HG02588 (cell line): Measurements from ENCODE around the gene SAT1.

Experiments used
- ATAC-seq: cut with Tn5 transposase; IDR thresholded peaks from one replicate; pipeline ENCODE4 v1.9.1; 2021; ENCODE audit warnings: mild to moderate bottlenecking, moderate library complexity; ENCODE audit not compliant: unreplicated experiment

The SAT1 gene

DNA sequence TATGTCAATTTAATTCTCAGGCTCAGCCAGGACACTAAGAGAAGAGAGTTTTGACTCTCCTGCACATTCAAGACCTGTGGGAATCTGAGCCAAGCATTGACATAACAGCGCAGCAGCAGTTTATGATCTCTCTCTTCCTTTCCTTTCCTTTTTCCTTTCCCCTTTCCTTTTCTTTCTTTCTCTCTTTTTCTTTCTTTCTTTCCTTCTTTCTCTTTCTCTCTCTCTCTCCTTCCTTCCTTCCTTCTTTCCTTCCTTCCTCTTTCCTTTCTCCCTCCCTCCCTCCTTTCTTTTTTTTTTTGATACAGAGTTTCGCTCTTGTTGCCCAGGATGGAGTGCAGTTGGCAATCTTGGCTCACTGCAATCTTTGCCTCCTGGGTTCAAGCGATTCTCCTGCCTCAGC is 21.6 kb downstream of the SAT1 start:
- no peak for ATAC-seq

DNA sequence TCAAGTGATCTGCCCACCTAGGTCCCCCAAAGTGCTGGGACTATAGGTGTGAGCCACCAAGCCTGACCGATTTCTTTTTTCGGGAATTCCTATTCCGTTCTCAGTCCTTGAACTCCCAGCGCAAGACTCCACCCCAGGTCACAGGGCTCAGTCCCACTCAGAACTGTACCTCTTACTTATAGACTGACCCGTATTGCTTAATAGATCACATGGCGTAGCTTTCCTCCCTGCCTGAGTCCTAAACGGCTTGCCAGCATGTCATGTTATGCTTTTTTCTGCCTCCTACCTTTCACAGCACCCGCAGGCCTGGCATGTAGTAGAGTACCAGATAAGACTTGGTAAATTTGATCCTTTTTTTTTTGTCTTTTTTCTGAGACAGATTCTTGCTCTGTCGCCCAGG is 22.4 kb downstream of the SAT1 start:
- ATAC-seq, result no peak

DNA sequence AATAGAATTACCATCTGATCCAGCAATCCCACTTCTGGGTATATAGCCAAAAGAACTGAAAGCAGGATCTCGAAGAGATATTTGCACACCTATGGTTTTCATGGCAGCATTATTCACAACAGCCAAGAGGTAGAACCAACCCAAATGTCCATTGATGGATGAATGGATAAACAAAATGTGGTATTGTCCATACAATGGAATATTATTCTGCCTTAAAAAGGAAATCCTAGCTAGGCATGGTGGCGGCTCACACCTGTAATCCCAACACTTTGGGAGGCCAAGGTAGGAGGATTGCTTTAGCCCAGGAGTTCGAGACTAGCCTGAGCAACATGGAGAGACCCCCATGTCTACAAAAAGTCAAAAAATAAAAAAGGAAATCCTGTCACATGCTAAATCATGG is 27.3 kb downstream of the SAT1 start:
- no peak for ATAC-seq

DNA sequence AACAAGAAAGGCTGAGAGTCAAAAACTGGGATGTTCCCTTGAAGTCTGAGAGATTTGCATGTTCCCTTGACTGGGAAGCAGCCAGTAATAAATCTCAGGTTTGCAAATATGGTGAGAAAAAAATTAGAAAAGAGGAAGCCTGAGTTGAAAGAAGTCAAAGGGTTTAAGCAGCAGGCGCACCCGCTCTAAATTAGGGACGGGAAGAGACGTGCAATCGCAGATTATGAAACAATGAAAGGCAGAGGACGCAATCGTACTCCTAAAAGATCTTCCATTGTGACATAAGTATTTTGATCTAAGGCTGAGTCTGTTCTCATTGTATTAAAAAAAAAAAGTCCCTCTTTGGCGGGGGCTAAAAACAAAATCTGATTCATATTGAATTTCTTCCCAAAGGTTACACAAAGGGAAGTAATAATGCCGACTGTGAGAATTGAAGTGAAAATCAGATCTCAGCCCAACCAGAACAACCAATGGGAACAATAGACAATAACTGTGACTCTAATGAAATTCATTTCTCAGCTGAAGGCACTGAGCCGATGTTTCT is 28.2 kb downstream of the SAT1 start:
- no peak for ATAC-seq

DNA sequence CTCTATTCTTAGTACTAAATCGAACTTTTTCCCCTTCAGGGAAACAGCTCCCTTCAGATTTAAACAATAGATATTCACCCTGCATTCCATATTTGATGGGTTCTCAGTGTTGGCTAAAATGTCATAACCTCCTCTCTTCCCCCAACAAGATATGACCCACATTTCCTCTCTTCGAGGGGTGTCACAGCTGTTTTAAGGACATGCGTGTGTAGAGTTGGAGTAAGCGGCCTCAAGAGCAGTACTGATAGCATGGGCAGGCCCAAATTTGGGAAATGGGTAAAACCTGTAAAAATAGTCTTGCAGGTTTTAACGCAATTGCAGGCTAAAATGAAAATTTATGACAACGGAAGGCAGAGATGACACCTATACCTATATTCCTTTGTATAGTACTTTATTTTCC is 28.7 kb downstream of the SAT1 start:
- ATAC-seq, result no peak

DNA sequence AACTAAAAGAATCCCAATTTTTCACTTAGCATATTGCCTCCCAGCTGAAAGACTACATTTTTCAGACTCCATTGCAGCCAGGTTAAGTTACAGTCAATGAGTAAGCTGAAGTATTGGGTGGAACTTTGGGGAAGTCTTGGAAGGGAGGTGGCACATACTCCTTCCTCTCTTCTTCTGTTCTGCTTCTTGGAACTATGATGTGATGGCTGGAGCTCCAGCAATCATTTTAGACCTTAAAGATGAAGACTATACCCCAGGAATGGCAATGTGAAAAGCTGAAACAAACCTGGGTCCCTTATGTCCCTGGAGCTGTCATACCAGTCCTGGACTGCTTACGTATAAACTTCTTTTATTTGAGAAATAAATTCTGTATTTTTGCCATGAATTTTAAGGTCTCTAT is 30.8 kb downstream of the SAT1 start:
- no peak for ATAC-seq

DNA sequence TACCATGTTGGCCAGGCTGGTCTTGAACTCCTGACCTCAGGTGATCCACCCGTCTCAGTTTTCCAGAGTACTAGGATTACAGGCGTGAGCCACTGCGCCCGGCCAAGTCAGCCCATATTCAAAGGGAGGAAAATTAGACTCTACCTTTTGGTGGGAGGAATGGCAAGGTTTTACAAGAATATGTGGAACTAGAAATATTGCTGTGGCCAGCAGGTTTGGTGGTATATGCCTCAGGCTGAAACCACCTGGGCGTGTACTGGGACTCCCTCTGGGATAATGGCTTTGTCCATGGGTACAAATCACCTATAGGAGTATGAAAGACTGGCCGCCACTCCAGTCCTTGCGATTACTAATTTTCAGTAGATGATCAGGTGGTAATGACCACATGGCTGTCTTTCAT is 32.4 kb downstream of the SAT1 start:
- no peak for ATAC-seq

DNA sequence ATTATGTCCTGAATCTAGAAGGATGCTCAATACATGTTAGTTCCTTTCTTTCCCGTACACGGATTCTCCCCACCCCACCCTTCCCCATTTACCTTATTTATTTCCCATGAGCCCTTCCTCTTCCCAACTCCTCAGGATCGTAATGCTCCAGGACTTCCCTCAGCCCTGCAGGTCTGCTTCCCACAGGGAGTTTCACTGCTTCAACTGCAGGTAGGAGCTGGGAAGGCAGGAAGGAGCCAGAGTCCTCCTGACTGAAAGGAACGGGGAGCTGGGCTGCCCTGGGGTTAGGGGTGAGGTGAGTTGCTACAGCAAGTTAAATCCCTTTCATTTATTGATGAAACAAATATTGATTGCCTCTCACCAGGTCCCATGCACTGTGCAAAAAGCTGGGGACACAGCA is 33.2 kb downstream of the SAT1 start:
- ATAC-seq, result no peak

DNA sequence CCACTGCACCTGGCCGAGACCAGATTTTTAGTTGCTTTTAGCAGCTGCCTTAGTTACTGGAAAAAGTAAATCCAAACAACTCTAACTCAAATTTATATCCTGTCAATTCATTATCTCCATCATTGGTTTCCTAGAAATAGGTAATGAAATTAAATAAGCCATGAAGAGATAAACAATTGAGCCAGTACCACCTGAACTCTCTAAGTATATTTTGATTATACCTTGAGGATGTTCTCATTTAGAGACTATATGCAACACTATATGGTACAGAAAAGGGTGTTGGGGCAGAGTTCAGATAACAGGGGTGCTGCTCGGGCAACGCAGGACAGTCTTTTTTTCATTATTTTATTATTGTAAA is 35.0 kb downstream of the SAT1 start:
- no peak for ATAC-seq

DNA sequence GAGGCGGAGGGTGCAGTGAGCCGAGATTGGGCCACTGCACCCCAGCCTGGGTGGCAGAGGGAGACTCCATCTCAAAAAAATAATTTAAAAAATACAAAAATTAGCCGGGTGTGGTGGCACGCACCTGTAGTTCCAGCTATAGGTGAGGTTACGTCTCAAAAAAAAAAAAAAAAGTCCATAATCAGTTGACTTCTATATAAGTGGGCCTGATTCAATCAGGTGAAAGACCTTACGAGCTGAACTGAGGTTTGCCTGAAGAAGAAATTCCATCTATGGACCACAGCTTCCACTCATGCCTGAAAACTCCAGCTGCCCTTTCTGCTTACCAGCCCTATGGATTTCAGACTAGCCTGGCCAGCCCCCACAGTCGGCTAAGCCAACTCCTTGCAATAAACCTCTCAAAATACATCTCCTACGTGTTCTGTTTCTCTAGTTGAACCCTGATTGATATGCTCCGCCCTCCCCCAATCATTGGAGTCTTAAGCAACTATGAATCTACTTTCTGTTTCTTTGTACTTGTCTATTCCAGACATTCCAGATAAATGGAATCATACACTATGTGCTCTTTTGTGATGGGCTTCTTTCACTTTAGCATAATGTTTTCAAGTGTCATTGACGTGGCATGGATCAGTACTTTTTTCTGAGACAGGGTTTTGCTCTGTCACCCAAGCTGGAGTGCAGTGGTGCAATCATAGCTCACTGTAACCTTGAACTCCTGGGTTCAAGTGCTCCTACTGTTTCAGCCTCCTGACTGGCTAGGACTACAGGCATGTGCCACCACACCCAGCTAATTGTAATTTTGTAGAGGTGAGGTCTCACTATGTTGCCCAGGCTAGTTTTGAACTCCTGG is 36.6 kb downstream of the SAT1 start:
- no peak for ATAC-seq

DNA sequence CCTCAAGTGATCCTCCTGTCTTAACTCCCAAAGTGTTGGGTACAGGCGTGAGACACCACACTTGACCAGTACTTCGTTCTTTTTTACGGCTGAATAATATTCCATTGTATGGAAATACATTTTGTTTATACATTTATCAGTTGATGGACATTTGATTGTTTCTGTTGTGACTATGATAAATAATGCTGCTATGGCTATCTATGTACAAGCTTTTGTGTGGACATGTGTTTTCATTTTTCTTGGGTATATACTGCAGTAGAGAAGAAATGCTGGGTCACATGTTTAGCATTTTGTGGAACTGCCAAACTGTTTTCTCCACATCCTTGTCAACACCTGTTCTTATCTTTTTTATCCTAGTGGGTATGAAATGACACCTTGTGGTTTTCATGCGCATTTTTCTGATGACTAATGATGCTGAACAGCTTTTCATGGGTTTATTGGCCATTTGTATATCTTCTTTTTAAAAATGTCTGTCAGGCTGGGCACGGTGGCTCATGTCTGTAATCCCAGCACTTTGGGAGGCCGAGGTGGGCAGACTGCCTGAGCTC is 37.3 kb downstream of the SAT1 start:
- no peak for ATAC-seq

DNA sequence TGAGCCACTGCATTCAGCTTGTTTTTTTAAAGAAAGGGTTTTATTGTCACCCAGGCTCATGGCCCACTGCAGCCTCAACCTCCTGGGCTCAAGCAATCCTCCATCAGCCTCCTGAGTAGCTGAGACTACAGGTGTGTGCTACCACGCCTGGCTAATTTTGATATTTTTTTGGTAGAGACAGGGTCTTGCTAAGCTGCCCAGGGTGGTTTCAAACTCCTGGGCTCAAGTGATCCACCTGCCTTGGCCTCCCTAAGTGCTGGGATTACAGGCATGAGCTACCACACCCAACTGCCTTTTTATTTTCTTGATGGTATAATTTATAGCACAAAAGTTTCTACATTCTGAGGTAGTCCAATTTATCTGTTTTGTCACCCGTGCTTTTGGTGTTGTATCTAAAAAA is 38.9 kb downstream of the SAT1 start:
- ATAC-seq, result no peak

DNA sequence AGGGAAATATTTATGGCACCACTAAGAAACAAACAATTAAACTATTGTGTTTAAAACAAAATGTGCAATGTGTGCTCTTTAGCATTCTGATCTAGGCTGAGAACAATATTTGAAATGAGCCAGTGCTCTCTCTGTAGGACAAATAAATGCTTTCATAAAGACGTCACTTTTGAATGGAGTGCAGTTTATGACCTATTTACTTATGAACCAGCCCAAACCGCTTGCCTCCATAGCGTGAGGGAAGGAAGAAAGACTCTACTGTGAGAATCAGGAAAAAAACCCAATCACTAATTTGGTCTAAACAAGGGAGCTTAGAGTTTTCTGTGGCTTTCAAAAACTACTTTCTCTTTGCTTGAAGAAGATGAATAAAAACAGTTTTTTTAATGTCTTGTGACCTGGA is 39.4 kb downstream of the SAT1 start:
- no peak for ATAC-seq

DNA sequence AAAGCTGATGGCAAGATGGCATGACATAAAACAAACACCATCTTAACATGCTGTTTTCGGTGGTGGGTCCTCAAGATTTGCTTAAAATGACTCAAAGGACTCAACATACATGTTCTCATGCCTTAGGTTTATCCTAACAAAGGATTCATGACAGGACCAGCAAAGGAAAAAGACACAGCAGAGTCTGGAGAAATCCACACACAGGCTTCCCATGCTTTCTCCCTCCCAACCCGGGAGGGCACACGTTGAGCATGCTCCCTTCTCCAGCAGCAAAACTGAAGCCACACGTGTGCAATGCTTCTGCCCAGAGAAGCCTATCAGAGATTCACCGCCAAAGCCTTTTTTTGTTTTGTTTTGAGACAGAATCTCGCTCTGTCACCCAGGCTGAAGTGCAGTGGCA is 39.9 kb downstream of the SAT1 start:
- ATAC-seq, result no peak

DNA sequence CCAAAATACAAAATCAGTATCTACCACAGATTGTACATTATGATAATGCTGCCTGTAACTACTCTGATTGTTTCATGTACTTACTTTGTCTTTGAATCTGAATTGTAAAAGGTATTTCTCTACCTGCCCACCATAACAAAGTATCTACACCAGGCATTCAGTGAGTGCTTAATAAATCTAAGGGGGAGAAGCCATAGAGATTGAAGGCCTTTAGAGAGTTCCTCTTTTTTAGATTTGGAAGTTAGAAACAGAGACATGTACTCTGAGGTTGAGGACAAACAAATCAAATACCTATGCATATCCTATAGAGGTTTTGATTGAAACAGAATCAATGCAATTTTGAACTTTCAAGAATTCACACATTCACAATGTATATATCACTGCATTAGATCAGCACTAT is 42.7 kb downstream of the SAT1 start:
- ATAC-seq, result no peak

DNA sequence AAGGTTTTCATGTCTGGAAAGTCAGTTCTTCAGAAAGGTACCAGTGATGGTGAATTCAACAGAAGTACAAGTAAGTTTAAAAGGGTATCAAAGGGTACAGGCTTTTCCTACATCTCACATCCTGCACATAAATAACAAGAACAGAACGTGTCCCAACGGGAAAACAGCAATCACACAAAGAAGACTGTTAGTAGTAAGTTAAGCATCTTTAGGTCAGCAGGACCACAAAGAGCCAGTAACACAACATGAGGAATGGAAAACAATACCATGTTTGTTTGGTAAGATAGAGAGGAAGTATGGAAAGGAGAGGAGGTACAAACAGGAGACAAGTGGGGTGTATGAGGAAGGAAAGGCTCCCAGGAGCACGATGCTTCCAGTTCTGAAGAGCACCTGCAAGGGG is 43.2 kb downstream of the SAT1 start:
- no peak for ATAC-seq

DNA sequence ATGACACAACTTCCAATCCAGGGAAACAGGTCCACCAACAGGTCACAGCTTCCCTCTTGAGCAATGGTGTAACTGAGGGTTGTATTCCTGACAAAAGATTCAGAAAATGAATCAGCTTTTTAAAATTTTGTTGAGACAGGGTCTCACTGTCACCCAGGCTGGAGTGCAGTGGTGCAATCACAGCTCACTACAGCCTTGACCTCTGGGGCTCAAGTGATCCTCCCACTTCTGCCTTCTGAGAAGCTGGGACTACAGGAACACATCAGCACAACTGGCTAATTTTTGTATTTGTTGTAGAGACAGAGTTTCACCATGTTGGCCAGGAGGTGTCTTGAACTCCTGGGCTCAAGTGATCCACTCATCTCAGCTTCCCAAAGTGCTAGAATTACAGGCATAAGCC is 43.7 kb downstream of the SAT1 start:
- ATAC-seq, result no peak

DNA sequence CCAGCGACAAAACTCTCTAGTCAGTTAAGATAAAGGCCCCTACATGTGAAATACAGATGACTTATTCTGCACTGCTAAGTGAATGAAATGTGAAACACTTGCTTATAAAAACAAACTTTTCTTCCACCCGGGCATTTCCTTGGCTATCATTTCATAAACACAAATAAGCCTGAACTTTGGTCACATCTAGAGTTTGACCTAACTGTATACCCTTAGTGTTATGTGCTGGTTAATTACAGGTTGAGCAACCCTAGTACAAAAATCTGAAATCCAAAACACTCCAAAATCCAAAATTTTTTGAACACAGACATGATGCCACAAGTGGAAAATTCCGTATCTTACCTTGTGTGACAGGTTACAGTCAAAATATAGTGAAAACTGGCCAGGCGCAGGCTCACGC is 45.9 kb downstream of the SAT1 start:
- no peak for ATAC-seq

DNA sequence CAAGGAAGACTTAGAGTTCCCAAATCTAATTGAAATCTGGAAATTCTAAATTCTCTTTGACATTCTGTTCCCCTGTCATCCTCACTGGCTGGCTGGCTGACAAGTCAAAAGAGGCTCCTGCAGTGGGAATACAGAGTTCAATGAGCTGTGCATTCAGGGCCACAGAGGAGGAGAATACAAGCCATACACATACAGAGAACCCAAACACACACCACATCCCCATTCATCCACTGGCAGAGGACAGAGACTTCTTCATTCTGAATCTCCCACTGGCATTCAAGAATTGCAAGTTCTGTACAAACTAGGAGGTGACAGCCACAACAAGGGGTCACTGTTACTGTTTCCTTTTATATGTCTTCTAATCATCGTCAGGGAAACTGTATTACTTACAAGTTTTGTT is 49.7 kb downstream of the SAT1 start:
- no peak for ATAC-seq
